MCF 10A (cell line): ENCODE data around the gene SPATA2L. TPM values are rescaled to one million over a fixed set of nuclear protein-coding genes. Genes with fewer than 3 reads are reported as not detected.

Source experiments
- BruUV-seq: library from RNA; stranded (reverse); fragments of 400-500 nt; replicated peaks from 2 replicates; lab custom pipeline; 2021; lab: Mats Ljungman, UMichigan
- CTCF ChIA-PET: fragments of 300-600 bp; sonication (Branson Sonifier 250); formaldehyde crosslinking; extraction: SDS; loops from one replicate; lab custom pipeline; 2021; ENCODE audit warnings: antibody characterized with exemption, inconsistent platforms; lab: Yijun Ruan, JAX
- POLR2A ChIA-PET: fragments of 300-600, 350-650 bp; sonication (Branson Sonifier 250); formaldehyde crosslinking; extraction: SDS; loops from one replicate; lab custom pipeline; 2020; ENCODE audit warnings: antibody characterized with exemption, inconsistent platforms; lab: Yijun Ruan, JAX
- DNase-seq: peaks from one replicate; pipeline ENCODE4 v3.0.0-alpha.2; 2018; ENCODE audit not compliant: unreplicated experiment
- H3K27ac Mint-ChIP-seq: one replicate; pipeline ENCODE4 v1.8.0; 2022; ENCODE audit warnings: mild to moderate bottlenecking, low read depth, mixed read lengths; ENCODE audit not compliant: unreplicated experiment
- H3K27me3 Mint-ChIP-seq: one replicate; pipeline ENCODE4 v1.8.0; 2022; ENCODE audit warnings: mixed read lengths; ENCODE audit not compliant: insufficient read depth, unreplicated experiment
- H3K36me3 Mint-ChIP-seq: one replicate; pipeline ENCODE4 v1.8.0; 2022; ENCODE audit warnings: mild to moderate bottlenecking, moderate library complexity, mixed read lengths; ENCODE audit not compliant: insufficient read depth, unreplicated experiment
- H3K4me1 Mint-ChIP-seq: one replicate; pipeline ENCODE4 v1.8.0; 2022; ENCODE audit warnings: mixed read lengths; ENCODE audit not compliant: insufficient read depth, unreplicated experiment
- H3K4me3 Mint-ChIP-seq: one replicate; pipeline ENCODE4 v1.8.0; 2022; ENCODE audit warnings: mild to moderate bottlenecking, moderate library complexity, mixed read lengths; ENCODE audit not compliant: unreplicated experiment
- H3K9me3 Mint-ChIP-seq: one replicate; pipeline ENCODE4 v1.8.0; 2022; ENCODE audit warnings: mixed read lengths; ENCODE audit not compliant: unreplicated experiment
- CTCF ChIP-seq: fragments of 200-600 bp; IDR thresholded peaks from one replicate; pipeline ENCODE4 v1.8.0; 2022; ENCODE audit warnings: antibody characterized with exemption, mild to moderate bottlenecking; ENCODE audit not compliant: unreplicated experiment
- intact Hi-C: fragments of 100-400 bp; cut with micrococcal nuclease; formaldehyde crosslinking; loops from 2 replicates; pipeline ENCODE4 v1.14.1; 2022
- total RNA-seq: library from RNA; stranded (reverse); gene quantifications from 2 replicates; pipeline ENCODE4 v1.2.3, GENCODE V29; 2022

The SPATA2L gene
- total RNA-seq, 1 experiment from 2014 or later: 12.5 TPM

- no peak for TF ChIP-seq CTCF
- Mint-ChIP-seq H3K9me3 (no peaks in the 10 kb centered on the region), H3K4me3 (no peak overlapping the region), H3K36me3 (peaks cover 85% of the 10 kb centered on the region), H3K27ac (no peak overlapping the region), H3K4me1 (no peaks in the 10 kb centered on the region), H3K27me3 (no peaks in the 10 kb centered on the region)
- intact Hi-C loops: no loop called here
- CTCF ChIA-PET: interaction anchor here (0.6 to 1.4 kb wide), 6 partner anchors 10 to 639 kb away, joined by 3 to 5 read pairs (median 4); no protein-coding TSS in a partner anchor
- no TSS peak for BruUV-seq
- no peak for DNase-seq
- POLR2A ChIA-PET: interaction anchor here (0.8 kb wide), 1 partner anchor 18 kb away, joined by 3 read pairs; no protein-coding TSS in a partner anchor
These were observed 36.0 kb upstream of the SPATA2L start for GRCh38 chr16:89737341-89738071.

- Mint-ChIP-seq H3K9me3 (no peaks in the 10 kb centered on the region), H3K27me3 (no peaks in the 10 kb centered on the region), H3K4me3 (no peak overlapping the region), H3K27ac (no peak overlapping the region), H3K4me1 (no peaks in the 10 kb centered on the region), H3K36me3 (peaks cover 94% of the 10 kb centered on the region)
- TF ChIP-seq CTCF: no peak
- DNase-seq: no peak
- CTCF ChIA-PET: interaction anchor here (1.1 to 1.2 kb wide), 2 partner anchors 11 to 124 kb away, joined by 3 to 4 read pairs; no protein-coding TSS in a partner anchor
- BruUV-seq: no TSS peak
- POLR2A ChIA-PET: interaction anchor here (1.2 kb wide), 1 partner anchor 9 kb away, joined by 3 read pairs; no protein-coding TSS in a partner anchor
- intact Hi-C loops: no loop called here
These were observed 35.0 kb upstream of the SPATA2L start for GRCh38 chr16:89736554-89736953.

- peaks cover 94% of the 10 kb centered on the region for H3K36me3 Mint-ChIP-seq
- no peak overlapping the region for H3K27ac Mint-ChIP-seq
- POLR2A ChIA-PET: interaction anchor here (1.2 to 2.2 kb wide), 3 partner anchors 9 to 11 kb away, joined by 3 to 8 read pairs (median 3); no protein-coding TSS in a partner anchor
- no peaks in the 10 kb centered on the region for H3K9me3 Mint-ChIP-seq
- no peaks in the 10 kb centered on the region for H3K27me3 Mint-ChIP-seq
- intact Hi-C loops: no loop called here
- TF ChIP-seq CTCF: no peak
- CTCF ChIA-PET: no interaction called here
- H3K4me3 Mint-ChIP-seq: no peak overlapping the region
- H3K4me1 Mint-ChIP-seq: no peaks in the 10 kb centered on the region
- BruUV-seq: no TSS peak
- DNase-seq: no peak
These were observed 32.3 kb upstream of the SPATA2L start for GRCh38 chr16:89733792-89734191.

- ChIA-PET CTCF (no interaction called here), POLR2A (interaction anchor here (1.4 to 2.2 kb wide), 2 partner anchors 10 kb away, joined by 3 to 8 read pairs; no protein-coding TSS in a partner anchor)
- DNase-seq: no peak
- no peaks in the 10 kb centered on the region for H3K4me1 Mint-ChIP-seq
- no peak for TF ChIP-seq CTCF
- H3K27ac Mint-ChIP-seq: no peak overlapping the region
- intact Hi-C loops: no loop called here
- no peaks in the 10 kb centered on the region for H3K27me3 Mint-ChIP-seq
- no TSS peak for BruUV-seq
- H3K36me3 Mint-ChIP-seq: peaks cover 92% of the 10 kb centered on the region
- no peak overlapping the region for H3K4me3 Mint-ChIP-seq
- H3K9me3 Mint-ChIP-seq: no peaks in the 10 kb centered on the region
These were observed 31.8 kb upstream of the SPATA2L start for GRCh38 chr16:89733322-89733721.
